HL-60 (cell line): ENCODE measurements around the gene ARHGAP26.

Experiments used
- DNase-seq, 2 experiments: peaks; one replicate each; pipeline ENCODE4 v3.0.0-alpha.2; 2010 to 2020; ENCODE audit warnings: low read depth in 1 of 2, low spot score in 1 of 2
- H3K27ac ChIP-seq: fragments of 250-450 bp; sonication (Bioruptor Pico); replicated peaks from 2 replicates; pipeline ENCODE4 v1.5.1; 2020; ENCODE audit warnings: mild to moderate bottlenecking, moderate library complexity
- H3K27me3 ChIP-seq: fragments of 250-450 bp; sonication (Bioruptor Pico); 2 replicates; pipeline ENCODE4 v1.5.1; 2021; ENCODE audit warnings: mild to moderate bottlenecking, moderate library complexity; ENCODE audit not compliant: insufficient read depth, poor library complexity, severe bottlenecking
- H3K4me3 ChIP-seq: replicated peaks from 2 replicates; pipeline ENCODE4 v1.5.1; 2011; ENCODE audit warnings: mild to moderate bottlenecking, control low read depth, low read length; ENCODE audit not compliant: insufficient read depth
- CTCF ChIP-seq: IDR thresholded peaks from one replicate; pipeline ENCODE4 v1.5.1; 2011; ENCODE audit warnings: low read length, control low read depth, inconsistent platforms; ENCODE audit not compliant: insufficient read depth
- GABPA ChIP-seq: IDR thresholded peaks from 2 replicates; pipeline ENCODE4 v1.6.1; 2012; ENCODE audit warnings: low read depth
- POLR2AphosphoS5 ChIP-seq: IDR thresholded peaks from 2 replicates; pipeline ENCODE4 v1.6.1; 2012; ENCODE audit warnings: low read depth
- SPI1 ChIP-seq: IDR thresholded peaks from 2 replicates; pipeline ENCODE4 v1.6.1; 2012; ENCODE audit warnings: low read depth, mild to moderate bottlenecking, borderline replicate concordance
- TF ChIP-seq, protein P1 (sequence below): IDR thresholded peaks from 2 replicates; pipeline ENCODE4 v1.6.1; 2012; ENCODE audit warnings: low read depth; ENCODE audit not compliant: insufficient replicate concordance

Gene ARHGAP26

DNA sequence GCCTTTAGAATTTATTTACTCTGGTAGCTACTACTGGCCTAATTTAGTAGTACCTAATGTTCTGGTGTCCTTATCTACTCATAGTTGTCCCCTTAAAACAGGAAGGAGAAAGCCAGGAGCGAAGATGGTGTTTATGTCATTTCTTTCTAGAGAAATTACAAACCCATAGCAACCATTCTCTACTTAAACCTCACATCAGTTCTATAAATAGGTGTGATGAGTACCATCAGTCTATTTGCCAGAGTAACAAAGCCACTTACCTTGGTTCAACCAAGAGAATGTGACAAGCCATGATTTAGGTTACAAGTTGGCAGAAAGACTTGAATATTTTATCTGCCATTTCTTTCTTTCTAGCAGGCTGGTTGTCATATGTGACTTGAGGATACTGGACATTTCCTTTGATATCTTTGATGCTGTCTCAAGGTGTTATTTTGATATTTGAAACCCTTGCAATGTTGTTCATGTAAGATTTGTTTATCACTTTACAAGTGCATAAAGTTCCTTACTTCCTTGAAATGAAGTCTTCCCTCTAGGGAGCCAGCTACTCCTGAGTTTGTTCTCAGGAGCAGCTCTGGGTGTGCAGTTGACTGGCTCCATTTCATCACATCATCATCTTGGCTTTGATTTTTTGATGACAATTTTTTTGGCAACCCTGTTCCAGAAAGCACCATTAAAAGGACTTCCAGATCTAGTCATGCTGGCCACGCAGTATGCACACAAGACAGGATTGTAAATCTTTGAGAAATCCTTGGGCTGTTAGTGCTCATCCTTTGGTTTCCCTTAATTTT lies 286.8 kb downstream of the ARHGAP26 start:
- Histone ChIP-seq H3K27me3 (no peaks in the 10 kb centered on the region), H3K27ac (no peak overlapping the region), H3K4me3 (no peak overlapping the region)
- DNase-seq = no peak
- TF ChIP-seq SPI1 (no peak), CTCF (no peak), POLR2AphosphoS5 (no peak), GABPA (no peak)
- TF ChIP-seq, protein P1, sequence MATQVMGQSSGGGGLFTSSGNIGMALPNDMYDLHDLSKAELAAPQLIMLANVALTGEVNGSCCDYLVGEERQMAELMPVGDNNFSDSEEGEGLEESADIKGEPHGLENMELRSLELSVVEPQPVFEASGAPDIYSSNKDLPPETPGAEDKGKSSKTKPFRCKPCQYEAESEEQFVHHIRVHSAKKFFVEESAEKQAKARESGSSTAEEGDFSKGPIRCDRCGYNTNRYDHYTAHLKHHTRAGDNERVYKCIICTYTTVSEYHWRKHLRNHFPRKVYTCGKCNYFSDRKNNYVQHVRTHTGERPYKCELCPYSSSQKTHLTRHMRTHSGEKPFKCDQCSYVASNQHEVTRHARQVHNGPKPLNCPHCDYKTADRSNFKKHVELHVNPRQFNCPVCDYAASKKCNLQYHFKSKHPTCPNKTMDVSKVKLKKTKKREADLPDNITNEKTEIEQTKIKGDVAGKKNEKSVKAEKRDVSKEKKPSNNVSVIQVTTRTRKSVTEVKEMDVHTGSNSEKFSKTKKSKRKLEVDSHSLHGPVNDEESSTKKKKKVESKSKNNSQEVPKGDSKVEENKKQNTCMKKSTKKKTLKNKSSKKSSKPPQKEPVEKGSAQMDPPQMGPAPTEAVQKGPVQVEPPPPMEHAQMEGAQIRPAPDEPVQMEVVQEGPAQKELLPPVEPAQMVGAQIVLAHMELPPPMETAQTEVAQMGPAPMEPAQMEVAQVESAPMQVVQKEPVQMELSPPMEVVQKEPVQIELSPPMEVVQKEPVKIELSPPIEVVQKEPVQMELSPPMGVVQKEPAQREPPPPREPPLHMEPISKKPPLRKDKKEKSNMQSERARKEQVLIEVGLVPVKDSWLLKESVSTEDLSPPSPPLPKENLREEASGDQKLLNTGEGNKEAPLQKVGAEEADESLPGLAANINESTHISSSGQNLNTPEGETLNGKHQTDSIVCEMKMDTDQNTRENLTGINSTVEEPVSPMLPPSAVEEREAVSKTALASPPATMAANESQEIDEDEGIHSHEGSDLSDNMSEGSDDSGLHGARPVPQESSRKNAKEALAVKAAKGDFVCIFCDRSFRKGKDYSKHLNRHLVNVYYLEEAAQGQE = no peak

DNA sequence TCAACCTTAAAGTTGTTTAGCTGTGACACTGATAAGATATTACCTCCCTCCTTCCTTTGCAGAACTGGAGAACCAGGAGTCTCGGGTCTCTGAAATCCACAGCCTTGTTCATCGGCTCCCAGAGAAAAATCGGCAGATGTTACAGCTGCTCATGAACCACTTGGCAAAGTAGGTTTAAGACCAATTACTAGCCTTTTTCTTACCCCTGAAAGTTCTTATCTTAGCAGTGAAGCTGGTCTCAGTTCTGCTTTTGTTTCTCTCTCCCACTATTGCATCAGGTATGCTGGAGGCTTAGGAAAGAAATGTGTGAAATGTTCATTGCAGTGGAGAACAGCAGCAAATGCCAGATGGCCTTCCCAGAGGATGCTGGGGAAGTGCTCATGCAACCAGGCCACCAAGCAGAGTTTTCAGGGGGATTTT lies 287.4 kb downstream of the ARHGAP26 start:
- TF ChIP-seq CTCF = no peak
- TF ChIP-seq POLR2AphosphoS5 = peak; percentile 41; the same call in 1 of the 2 replicates
- TF ChIP-seq GABPA = no peak
- TF ChIP-seq SPI1 = peak; percentile 65; the same call in 1 of the 2 replicates
- Histone ChIP-seq H3K4me3 (no peak overlapping the region), H3K27ac (no peak overlapping the region), H3K27me3 (no peaks in the 10 kb centered on the region)
- peak; percentile 41 to 54 for DNase-seq

DNA sequence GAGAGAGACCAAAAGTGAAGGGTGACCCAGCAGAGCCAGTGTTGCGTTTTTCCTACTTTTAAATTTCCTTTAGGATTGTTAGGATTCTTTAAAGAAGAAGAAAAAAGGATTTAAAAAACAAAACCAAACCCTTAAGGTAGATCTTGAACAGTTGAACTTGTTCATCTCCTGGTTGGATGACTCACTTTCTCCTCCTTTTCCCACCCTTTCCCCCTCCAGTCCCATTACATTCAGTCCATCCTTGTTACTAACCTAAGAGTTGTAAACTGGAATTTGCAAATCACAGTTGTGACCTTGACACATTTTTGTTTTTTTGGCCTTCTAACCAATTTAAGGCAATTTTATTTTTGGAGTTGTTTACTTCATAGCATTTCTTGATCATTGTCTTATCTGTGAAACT lies 289.2 kb downstream of the ARHGAP26 start:
- H3K4me3 ChIP-seq = no peak overlapping the region
- TF ChIP-seq POLR2AphosphoS5 = no peak
- TF ChIP-seq, protein P1 = no peak
- TF ChIP-seq CTCF = no peak
- no peak for TF ChIP-seq GABPA
- TF ChIP-seq SPI1 = no peak
- H3K27me3 ChIP-seq = no peaks in the 10 kb centered on the region
- DNase-seq = no peak
- H3K27ac ChIP-seq = no peak overlapping the region
